Left hindlimb (tissue), 1 donor: Measurements from ENCODE around the gene RTTN.
"Not testable (repeated sequence)": the region's sequence is repeated elsewhere in the genome, so short reads cannot be mapped to it uniquely, and the experiment has no call there.

Experiments
- DNase-seq: peaks from one replicate; pipeline ENCODE4 v3.0.0-alpha.2; 2018

The RTTN gene

GRCh38 chr18:70205421-70206397 lies at the start of gene RTTN:
RTTN (minus strand) TSS chr18:70205687; CDS start chr18:70205658, 29 bp downstream.
- peak; percentile 97 for DNase-seq

DNA sequence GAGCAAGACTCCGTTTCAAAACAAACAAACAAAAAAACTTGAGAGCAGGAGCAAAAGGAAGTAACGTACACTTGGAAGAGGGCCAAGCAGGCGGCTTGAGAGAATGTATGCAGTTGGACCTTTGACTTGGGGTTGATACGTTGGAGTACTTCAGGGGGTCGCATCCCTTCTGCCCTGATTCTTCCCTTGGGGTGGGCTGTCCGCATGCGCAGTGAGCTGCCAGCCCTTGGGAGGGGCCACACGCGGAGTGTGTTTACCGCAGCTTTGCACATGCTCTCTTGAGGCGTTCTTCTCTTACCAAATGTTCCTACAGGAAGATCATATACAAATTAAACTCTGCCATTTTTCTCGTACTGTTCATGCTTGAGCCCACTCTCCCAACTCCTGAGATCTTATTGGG lies 45.3 kb upstream of the RTTN start:
- DNase-seq: no peak

DNA sequence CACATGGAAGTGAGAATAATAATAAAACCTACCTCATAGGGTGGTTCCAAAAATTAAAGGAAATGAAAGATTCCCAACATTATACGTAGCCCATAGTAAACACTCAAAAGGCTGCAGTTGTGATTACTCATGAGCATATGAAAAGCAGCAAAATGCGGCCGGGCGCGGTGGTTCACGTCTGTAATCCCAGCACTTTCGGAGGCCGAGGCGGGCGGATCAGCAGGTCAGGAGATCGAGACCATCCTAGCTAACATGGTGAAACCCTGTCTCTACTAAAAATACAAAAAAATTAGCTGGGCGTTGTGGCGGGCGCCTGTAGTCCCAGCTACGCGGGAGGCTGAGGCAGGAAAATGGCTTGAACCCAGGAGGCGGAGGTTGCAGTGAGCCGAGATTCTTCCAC lies 44.4 kb upstream of the RTTN start:
- not testable (repeated sequence) for DNase-seq

DNA sequence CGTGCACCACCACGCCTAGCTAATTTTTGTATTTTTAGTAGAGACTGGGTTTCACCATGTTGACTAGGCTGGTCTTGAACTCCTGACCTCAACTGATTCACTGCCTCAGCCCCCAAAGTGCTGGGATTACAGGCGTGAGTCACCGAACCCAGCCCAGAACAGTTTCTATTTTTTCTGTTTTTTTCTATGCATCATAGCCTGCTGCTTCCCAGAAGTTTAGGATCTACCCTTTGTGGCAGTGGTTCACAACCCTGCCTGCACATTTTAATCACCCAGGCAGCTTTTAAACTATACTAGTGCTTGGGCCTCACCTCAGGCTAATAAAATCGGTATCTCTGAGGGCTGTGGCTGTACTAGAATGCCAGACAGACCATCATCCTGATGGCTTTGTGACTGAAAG lies 43.6 kb upstream of the RTTN start:
- DNase-seq: no peak

DNA sequence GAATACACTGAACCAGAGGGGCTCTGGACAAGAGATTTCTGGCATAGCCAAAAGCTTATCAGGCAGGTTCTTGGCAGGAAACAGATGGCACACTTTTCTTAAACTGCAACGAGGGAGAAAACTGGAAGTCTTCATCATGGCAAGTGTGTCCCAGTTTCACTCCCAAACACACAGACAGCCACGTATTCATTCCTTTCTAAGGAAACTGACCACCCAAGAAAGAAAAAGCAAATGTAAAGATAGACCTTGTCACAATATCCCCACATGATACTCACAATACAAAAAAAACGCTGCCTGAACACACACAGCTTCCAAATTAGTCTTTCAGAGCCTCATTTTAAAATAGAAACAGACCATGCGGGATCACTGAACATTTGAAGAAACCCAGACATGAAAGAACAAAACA lies 40.6 kb upstream of the RTTN start:
- DNase-seq: no peak

DNA sequence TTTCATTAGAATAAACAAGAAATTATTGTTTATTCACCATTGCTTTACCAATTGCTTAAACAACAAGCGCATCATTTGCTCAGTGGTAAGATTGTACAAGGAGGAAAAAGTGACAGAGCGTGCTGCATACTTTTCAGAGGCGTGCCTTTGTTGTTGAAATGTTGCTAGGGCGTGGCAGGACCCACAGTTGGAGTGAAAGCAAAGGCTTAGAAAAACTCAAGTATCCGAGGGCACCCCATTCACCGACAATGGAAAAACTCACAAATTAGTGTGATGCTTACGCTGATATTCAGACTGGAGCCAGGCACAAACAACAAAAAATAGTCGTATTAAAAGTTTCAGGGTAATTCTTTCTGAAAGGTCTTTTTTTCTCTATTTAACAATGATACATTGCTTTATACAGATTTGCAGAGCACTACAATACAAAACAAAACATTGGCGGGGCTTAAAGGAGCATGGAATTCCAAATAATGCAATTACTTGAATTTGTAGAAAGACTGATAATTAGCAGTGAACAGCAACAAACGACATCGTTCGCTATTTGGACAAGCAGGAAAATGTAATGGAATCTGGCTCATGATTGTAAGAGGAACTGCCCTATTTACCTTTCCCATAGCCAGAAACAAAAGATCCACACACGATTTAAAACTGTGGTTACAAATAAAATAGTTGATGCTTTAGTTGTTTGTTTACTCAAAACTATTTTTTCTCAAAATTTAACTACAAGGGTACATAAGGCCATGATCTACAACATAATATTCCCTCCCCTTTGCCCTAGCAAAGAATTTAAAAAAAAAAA lies 37.8 kb upstream of the RTTN start:
- no peak for DNase-seq

GRCh38 chr18:70236921-70237320 lies 31.4 kb upstream of the RTTN start:
- not testable (repeated sequence) for DNase-seq

GRCh38 chr18:70235478-70235877 lies 30.0 kb upstream of the RTTN start:
- DNase-seq: no peak

DNA sequence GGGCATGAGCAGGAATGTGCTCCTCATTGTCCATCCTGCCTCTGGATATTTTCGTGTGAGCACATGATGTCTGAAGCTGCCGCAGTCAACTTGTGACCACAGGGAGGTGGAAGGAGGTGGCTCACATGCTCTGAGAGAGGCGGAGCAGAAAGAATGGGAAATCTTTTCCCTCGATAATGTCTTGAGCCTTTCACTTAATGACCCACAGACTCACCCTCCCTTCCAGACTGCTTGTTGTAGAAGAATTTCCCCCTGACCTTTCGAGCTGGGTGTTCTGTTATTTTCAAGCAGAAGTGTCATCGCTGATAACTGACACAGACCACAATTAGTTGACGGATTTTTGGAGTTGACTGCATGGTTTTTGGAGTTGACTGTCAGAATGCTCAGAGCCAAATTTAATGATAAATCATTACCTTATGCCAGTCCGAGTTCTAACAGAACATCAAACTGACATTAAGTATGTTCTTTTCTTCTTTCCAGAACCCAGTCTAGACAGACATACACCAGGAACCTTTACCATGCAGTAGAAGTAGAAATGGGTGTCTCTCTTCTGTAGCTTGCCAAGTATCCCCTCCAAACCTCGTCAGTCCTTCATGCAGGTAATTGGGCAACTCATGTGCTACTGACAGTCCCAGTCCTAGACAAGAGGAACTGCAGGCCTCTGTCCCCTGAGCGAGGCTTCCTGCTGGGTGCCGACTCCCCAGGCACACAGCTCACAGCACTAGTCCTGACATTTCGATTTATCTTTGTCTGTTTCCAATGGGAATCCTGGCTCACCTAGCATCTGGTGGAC lies 29.4 kb upstream of the RTTN start:
- no peak for DNase-seq

DNA sequence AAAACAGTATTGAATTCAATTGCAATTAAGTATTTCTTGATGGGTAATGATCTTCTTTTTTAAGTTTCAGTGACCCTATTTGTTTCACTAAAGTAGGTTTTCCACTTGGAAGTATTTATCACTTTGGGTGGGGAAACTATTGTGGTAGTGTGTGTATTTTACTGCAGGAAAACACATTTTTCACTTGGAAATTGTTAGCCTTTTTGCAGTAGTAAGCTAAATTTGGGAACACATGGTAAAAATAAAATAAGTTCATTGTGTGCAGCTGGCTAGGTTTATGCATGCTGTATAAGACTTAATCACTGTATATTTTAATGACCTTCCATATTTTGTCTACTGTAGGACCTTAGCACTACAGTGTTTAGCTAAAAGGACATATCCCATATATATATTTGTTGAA lies 28.5 kb upstream of the RTTN start:
- DNase-seq: no peak

GRCh38 chr18:70232261-70232660 lies 26.8 kb upstream of the RTTN start:
- DNase-seq: no peak

DNA sequence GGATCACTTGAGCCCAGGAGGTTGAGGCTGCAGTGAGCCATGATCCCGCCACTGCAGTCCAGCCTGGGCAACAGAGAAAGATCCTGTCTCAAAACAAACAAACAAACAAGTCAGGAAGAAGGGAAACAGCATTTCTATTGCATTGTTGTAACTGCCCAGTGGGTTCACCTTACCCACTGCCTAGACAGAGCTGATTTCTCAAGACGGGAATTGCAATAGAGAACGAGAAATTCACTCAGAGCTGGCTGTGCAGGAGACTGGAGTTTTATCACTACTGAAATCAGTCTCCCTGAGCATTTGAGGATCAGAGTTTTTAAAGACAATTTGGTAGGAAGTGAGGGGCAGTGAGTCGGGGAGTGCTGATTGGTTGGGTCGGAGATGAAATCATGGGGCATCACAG lies 24.2 kb upstream of the RTTN start:
- no peak for DNase-seq

DNA sequence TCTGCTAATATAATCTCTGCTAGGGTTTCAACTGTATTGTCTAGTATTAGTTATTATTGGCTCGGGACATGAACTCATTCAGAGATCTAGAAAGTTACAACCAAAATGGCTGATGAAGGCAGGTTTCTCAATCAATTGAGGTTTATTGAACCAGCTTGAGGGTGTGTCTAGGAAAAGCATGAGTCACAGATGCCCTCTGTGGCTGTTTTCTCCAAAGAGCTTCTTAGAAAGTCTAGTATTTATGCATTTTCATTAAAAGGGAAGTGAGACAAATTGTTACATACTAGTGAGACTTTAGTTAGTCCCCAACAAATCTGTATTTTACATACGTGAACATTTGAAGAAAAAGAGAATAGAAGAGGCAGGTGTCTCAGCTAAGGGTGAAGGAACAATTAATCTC lies 23.0 kb upstream of the RTTN start:
- DNase-seq: no peak

DNA sequence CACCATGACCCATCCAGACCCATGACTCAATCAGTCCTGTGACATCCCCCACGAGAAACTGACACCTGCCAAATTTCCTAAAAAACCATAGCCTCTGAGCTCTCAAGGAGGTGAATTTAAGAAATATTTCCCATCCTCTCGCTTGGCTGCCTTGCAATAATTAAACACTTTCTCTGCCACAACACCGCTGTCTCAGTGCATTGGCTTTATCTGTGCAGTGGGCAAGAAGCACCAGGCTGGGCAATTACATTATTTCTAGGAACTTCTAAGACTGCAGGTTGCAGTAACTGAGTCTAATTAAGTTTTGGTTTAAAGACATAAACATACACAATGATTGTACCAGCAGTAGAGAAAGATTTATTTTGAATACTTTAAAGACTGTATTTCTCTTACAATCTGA lies 22.0 kb upstream of the RTTN start:
- DNase-seq: no peak

DNA sequence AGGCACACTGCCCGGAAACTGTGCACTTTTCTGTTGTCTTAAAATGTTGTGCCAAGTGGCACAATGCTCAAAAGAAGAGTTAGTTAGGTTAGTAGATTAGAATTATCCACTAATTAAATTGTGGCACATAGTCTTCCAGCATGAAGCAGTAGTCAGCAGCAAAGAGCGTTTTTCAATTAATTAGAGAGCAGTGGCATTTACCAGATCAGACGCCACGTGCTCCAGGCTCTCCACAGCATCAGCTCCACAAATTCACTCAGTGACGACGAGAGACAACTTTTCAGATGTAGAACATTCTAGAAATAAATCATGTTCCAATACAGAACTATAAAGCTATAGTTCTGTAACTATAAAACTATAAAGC lies 16.4 kb upstream of the RTTN start:
- no peak for DNase-seq

- DNase-seq: no peak
Measured at GRCh38 chr18:70221156-70221914, 15.8 kb upstream of the RTTN start.

DNA sequence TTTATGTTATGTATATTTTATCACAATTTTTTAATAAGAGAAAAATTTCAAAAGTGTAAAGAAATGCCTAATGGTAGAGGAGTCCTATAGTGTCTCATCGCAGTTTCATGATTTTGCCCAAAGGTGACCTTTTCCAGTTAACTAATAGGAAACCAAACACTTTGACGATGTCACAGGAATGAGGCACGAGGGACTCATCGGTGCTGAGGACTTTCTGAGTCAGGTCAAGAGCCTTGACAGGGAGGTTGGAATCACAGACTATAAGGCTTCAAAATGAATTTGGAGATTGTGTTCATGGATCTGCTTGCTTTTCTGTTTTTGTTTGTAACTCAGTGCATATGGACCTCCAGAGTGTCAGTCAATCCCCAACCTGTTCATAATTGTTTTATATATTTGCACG lies 15.1 kb upstream of the RTTN start:
- no peak for DNase-seq

GRCh38 chr18:70219688-70220087 lies 14.2 kb upstream of the RTTN start:
- DNase-seq: no peak

GRCh38 chr18:70216788-70217187 lies 11.3 kb upstream of the RTTN start:
- DNase-seq: no peak

GRCh38 chr18:70207181-70207580 lies 1.7 kb upstream of the RTTN start:
- DNase-seq: no peak

DNA sequence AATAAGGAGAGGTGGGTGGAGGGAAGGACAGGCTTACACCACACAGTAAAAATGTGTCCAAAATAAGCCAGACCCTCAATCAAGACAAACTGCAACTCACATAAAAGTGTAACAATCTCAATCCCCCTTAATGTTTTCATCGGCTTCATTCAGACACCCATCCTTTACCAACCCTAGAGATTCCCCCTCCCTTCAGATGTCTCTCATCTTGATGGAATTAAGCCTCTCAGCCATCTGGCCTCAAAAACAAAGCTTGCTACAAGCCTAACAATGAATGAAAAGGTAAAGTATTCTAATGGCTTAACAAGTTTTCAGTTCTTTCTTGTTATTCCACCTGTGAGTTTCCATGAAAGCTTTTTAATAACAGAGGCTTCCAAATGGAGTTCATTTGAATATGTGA lies 5.2 kb downstream of the RTTN start:
- DNase-seq: no peak

- no peak for DNase-seq
Measured at GRCh38 chr18:70197844-70198243, 7.6 kb downstream of the RTTN start.
